OCI-LY1 (cell line): ENCODE measurements around the gene CTCF.

Source experiments
- EZH2 ChIP-seq: fragments of 200-600 bp; sonication (generic), shearing (Covaris generic); IDR thresholded peaks from 2 replicates; pipeline ENCODE4 v1.8.0; 2017; ENCODE audit warnings: borderline replicate concordance, mixed run types, mild to moderate bottlenecking, antibody characterized with exemption, low read length, moderate library complexity, mixed read lengths
- TF ChIP-seq, protein P1 (sequence below): fragments of 200-600 bp; sonication (generic), shearing (Covaris generic); IDR thresholded peaks from 2 replicates; pipeline ENCODE4 v1.5.1; 2017; ENCODE audit warnings: mild to moderate bottlenecking, antibody characterized with exemption, low read length, moderate library complexity, mixed read lengths

DNA sequence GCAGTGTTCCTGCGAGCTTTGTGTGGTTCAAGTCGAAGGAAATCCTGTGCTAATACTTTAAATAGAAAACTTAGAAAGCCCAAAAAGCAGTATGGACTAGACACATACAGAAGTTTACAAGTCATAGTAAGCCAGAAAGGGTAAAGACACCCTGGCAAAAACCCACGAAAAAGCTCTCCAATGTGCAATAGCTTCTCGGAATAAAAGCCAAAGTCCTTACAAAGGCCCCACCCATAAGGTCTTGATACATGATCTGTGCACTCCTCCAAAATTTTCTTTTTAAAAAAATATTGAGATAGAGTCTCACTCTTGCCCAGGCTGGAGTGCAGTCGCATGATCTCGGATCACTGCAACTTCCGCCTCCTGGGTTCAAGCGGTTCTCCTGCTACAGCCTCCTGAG lies 114.6 kb downstream of the CTCF start:
- TF ChIP-seq EZH2 = no peak
- TF ChIP-seq, protein P1, sequence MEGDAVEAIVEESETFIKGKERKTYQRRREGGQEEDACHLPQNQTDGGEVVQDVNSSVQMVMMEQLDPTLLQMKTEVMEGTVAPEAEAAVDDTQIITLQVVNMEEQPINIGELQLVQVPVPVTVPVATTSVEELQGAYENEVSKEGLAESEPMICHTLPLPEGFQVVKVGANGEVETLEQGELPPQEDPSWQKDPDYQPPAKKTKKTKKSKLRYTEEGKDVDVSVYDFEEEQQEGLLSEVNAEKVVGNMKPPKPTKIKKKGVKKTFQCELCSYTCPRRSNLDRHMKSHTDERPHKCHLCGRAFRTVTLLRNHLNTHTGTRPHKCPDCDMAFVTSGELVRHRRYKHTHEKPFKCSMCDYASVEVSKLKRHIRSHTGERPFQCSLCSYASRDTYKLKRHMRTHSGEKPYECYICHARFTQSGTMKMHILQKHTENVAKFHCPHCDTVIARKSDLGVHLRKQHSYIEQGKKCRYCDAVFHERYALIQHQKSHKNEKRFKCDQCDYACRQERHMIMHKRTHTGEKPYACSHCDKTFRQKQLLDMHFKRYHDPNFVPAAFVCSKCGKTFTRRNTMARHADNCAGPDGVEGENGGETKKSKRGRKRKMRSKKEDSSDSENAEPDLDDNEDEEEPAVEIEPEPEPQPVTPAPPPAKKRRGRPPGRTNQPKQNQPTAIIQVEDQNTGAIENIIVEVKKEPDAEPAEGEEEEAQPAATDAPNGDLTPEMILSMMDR = no peak
